Endothelial cell of umbilical vein (primary cell): ENCODE data around the gene GNA12.

Source experiments
- TF ChIP-seq, protein P1 (sequence below), 2 donors: IDR thresholded peaks; 1 replicate in 1 of 2; 2 replicates in 1 of 2; pipeline ENCODE4 v1.5.1; 2011; ENCODE audit warnings: low read length in 2 of 2, mild to moderate bottlenecking in 2 of 2, moderate library complexity in 2 of 2, control low read depth in 1 of 2, inconsistent platforms in 1 of 2, low read depth in 1 of 2; ENCODE audit not compliant: insufficient read depth in 1 of 2; ENCODE audit errors: extremely low read depth in 1 of 2
- TF ChIP-seq, protein P2 (sequence below): IDR thresholded peaks from 2 replicates; pipeline ENCODE4 v1.6.1; 2011; ENCODE audit not compliant: insufficient read depth, insufficient read length

DNA sequence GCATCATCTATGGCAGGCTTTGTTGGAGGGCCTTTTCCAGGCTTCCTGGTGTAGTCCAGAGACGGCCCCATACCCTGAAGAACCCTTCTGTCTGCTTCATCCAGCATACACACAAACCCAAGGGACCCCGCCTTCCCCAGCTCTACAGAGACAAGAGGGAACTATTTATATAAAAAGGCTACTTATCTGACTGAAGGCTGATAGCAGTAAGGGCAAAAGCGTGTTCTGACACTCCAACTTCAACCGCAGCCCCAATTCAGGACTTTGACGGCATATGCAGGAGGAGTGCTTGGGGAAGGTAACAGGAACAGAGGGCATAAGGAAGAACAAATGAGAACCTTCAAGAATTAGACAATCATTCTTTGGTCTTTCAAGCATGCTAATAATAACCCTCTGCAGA, 21.0 kb downstream of the GNA12 start:
- TF ChIP-seq, protein P1, sequence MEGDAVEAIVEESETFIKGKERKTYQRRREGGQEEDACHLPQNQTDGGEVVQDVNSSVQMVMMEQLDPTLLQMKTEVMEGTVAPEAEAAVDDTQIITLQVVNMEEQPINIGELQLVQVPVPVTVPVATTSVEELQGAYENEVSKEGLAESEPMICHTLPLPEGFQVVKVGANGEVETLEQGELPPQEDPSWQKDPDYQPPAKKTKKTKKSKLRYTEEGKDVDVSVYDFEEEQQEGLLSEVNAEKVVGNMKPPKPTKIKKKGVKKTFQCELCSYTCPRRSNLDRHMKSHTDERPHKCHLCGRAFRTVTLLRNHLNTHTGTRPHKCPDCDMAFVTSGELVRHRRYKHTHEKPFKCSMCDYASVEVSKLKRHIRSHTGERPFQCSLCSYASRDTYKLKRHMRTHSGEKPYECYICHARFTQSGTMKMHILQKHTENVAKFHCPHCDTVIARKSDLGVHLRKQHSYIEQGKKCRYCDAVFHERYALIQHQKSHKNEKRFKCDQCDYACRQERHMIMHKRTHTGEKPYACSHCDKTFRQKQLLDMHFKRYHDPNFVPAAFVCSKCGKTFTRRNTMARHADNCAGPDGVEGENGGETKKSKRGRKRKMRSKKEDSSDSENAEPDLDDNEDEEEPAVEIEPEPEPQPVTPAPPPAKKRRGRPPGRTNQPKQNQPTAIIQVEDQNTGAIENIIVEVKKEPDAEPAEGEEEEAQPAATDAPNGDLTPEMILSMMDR (IDR thresholded peaks at IDR 0.05; ENCODE audit: extremely low read depth in 1 of 2, insufficient read depth in 1 of 2, low read depth in 1 of 2, low read length in 2 of 2) = no peak
- TF ChIP-seq, protein P2, sequence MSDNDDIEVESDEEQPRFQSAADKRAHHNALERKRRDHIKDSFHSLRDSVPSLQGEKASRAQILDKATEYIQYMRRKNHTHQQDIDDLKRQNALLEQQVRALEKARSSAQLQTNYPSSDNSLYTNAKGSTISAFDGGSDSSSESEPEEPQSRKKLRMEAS = no peak
